Tibial artery (tissue), 4 donors: Measurements from ENCODE around the gene VTI1A.
A peak's percentile ranks its signal among the peaks of the same experiment; 100 is the strongest.

Experiments used
- DNase-seq, 2 donors: peaks; one replicate each; pipeline ENCODE4 v3.0.0-alpha.2; 2019
- H3K27ac ChIP-seq, 2 donors: fragments of 200-600 bp; sonication (generic) in 1 of 2; 1 replicate in 1 of 2; 2 replicates in 1 of 2; pipeline ENCODE4 v1.5.1; 2018 to 2019; ENCODE audit warnings: mild to moderate bottlenecking in 1 of 2
- H3K27me3 ChIP-seq, 2 donors: fragments of 200-600 bp; sonication (generic) in 1 of 2; one replicate each; pipeline versions ENCODE4 v1.5.1 to v1.6.0; 2016 to 2019
- H3K36me3 ChIP-seq, 3 donors: fragments of 200-600 bp; sonication (generic) in 2 of 3; one replicate each; pipeline ENCODE4 v1.5.1; 2016 to 2019; ENCODE audit warnings: mild to moderate bottlenecking in 2 of 3
- H3K4me1 ChIP-seq, 4 donors: fragments of 200-600 bp; sonication (generic) in 2 of 4; 1 replicate in 3 of 4; 2 replicates in 1 of 4; pipeline ENCODE4 v1.5.1; 2016 to 2019
- H3K4me3 ChIP-seq, 2 donors: fragments of 200-600 bp; sonication (generic) in 1 of 2; 1 replicate in 1 of 2; 2 replicates in 1 of 2; pipeline ENCODE4 v1.5.1; 2018 to 2019; ENCODE audit warnings: mild to moderate bottlenecking in 2 of 2
- H3K9me3 ChIP-seq, 3 donors: fragments of 200-600 bp; sonication (generic) in 1 of 3; one replicate each; pipeline ENCODE4 v1.5.1; 2016 to 2019
- intact Hi-C: fragments of 100-400 bp; cut with DNase I; formaldehyde crosslinking; loops from one replicate; pipeline ENCODE4 v1.15.0; 2023; ENCODE audit warnings: low total_unique reads
- TF ChIP-seq, protein P1 (sequence below), 2 experiments: fragments of 200-600 bp in 1 of 2; fragments of 450-650 bp in 1 of 2; IDR thresholded peaks; one replicate each; pipeline ENCODE4 v1.5.1; 2017 to 2019; ENCODE audit warnings: antibody characterized with exemption in 2 of 2, mild to moderate bottlenecking in 1 of 2, moderate library complexity in 1 of 2

Gene VTI1A

DNA sequence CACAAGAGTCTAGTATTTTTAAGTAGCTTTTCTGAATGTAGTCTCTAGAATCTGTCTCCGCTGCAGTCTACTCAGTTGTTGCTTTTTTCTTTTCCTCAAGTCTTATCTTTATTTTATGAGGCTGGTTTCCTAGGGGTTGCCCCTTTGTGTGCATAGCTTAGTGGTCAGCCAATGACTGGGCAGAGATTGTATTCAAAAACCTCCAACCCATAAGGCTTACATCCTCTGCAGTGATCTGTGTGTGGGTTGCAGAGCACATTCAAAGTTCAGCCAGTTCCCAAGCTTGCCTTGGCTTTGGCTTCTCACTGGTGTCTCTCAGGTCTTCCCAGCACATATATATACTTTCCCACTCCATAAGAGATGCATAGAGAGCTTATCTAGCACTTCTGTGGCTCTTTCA is 343.0 kb downstream of the VTI1A start:
- peaks cover 0 to 27% (median 18%) of the 10 kb centered on the region in 4 donors for H3K4me1 ChIP-seq
- intact Hi-C loops = no loop called here
- H3K27ac ChIP-seq = no peak overlapping the region
- peaks cover 0 to 9% (median 0%) of the 10 kb centered on the region in 3 donors for H3K9me3 ChIP-seq
- H3K36me3 ChIP-seq = no peaks in the 10 kb centered on the region
- DNase-seq = no peak
- H3K4me3 ChIP-seq = no peak overlapping the region
- H3K27me3 ChIP-seq = no peaks in the 10 kb centered on the region
- TF ChIP-seq, protein P1, sequence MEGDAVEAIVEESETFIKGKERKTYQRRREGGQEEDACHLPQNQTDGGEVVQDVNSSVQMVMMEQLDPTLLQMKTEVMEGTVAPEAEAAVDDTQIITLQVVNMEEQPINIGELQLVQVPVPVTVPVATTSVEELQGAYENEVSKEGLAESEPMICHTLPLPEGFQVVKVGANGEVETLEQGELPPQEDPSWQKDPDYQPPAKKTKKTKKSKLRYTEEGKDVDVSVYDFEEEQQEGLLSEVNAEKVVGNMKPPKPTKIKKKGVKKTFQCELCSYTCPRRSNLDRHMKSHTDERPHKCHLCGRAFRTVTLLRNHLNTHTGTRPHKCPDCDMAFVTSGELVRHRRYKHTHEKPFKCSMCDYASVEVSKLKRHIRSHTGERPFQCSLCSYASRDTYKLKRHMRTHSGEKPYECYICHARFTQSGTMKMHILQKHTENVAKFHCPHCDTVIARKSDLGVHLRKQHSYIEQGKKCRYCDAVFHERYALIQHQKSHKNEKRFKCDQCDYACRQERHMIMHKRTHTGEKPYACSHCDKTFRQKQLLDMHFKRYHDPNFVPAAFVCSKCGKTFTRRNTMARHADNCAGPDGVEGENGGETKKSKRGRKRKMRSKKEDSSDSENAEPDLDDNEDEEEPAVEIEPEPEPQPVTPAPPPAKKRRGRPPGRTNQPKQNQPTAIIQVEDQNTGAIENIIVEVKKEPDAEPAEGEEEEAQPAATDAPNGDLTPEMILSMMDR (IDR thresholded peaks at IDR 0.05) = no peak

DNA sequence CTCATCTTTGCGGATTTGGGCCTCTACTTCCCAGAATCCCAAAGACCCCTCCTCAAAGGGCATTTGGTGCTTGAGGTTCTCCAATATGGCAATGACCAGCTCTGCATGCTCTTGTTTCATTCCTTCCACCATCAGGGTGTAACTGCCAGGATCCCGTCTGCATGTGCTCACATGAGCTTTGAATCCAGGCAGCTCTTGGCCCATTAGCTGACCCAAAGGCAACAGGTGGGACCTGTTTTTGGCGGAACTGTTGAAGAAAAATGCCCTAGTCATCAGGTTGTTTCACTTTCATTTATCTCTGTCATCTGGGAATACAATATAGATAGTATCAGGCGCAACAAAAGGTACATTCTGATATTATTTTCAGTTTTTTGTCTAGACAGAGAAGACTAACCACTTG is 343.9 kb downstream of the VTI1A start:
- Histone ChIP-seq H3K4me3 (no peak overlapping the region), H3K27ac (peak overlapping the region in 1 of 2 donors; percentile 9), H3K4me1 (peaks cover 0 to 27% (median 18%) of the 10 kb centered on the region in 4 donors), H3K27me3 (no peaks in the 10 kb centered on the region), H3K36me3 (no peaks in the 10 kb centered on the region), H3K9me3 (peaks cover 0 to 9% (median 0%) of the 10 kb centered on the region in 3 donors)
- intact Hi-C loops = no loop called here
- no peak for DNase-seq
- TF ChIP-seq, protein P1 (IDR thresholded peaks at IDR 0.05) = no peak

DNA sequence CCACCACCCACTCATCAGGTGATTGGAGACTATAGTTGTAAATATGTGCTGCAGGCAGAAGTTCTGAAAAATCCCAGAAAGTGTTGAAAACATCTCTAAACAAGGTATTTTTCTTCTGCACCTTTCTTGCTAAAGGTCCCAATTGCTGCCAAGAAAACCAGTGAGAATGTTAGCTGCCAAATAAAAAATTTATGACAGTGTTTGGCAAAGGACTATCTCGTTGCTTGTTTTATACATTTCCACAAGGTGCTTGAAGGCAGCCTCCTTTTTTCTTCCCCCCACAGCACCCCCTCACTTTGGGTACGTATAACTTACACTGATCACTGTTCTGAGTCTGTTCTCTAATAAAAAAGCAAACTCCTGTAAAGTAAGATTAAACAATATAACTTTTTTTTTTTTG is 344.4 kb downstream of the VTI1A start:
- intact Hi-C loops = no loop called here
- Histone ChIP-seq H3K27ac (peak overlapping the region in 1 of 2 donors; percentile 9), H3K36me3 (no peaks in the 10 kb centered on the region)

DNA sequence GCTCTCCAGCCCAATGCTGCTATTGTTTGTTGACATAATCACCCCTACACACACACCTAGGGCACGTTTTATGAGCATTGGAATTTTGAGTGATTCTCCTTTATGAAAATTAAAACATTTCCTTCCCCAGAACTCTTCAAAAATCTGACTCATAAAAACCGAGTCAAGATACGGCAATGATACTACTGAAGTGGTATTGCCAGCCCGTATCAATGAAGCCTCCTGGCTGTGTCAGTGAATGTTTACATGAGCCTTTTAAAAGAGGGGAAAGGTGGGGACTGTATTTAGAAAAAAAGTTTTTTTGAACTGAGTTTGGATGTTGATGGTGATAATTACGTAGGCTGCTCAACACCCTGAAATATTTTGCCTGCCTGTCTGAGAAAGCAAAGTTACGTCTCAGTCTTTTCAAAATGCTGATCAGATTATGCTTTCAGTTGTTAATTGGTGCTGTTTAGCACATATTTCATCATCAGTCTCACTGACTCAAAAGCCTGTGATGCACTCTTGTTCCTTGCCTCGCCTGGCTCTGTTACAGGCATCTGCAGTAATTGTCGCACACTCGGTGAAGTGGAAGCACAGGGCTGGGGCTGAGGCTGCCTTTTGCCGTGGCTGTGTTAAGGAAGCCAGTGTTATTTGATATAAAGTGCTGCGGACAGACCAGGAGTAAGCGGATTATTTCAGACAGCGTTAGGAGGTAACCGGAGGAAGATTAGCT is 345.6 kb downstream of the VTI1A start:
- peaks cover 0 to 9% (median 0%) of the 10 kb centered on the region in 3 donors for H3K9me3 ChIP-seq
- H3K27me3 ChIP-seq = no peaks in the 10 kb centered on the region
- H3K4me3 ChIP-seq = peak overlapping the region in 1 of 2 donors; percentile 11
- peak overlapping the region; percentile 68 to 71 for H3K27ac ChIP-seq
- H3K36me3 ChIP-seq = no peaks in the 10 kb centered on the region
- TF ChIP-seq, protein P1 (IDR thresholded peaks at IDR 0.05) = no peak
- H3K4me1 ChIP-seq = peaks cover 0 to 27% (median 18%) of the 10 kb centered on the region in 4 donors
- intact Hi-C loops = no loop called here
- DNase-seq = peak; percentile 86 to 87

More for the DNA sequence above, 344.4 kb downstream of the VTI1A start:
- H3K27me3 ChIP-seq = no peaks in the 10 kb centered on the region
- H3K9me3 ChIP-seq = peaks cover 0 to 9% (median 0%) of the 10 kb centered on the region in 3 donors
- H3K4me1 ChIP-seq = peaks cover 0 to 27% (median 18%) of the 10 kb centered on the region in 4 donors
- H3K4me3 ChIP-seq = no peak overlapping the region
- no peak for DNase-seq
- TF ChIP-seq, protein P1 (IDR thresholded peaks at IDR 0.05) = no peak

DNA sequence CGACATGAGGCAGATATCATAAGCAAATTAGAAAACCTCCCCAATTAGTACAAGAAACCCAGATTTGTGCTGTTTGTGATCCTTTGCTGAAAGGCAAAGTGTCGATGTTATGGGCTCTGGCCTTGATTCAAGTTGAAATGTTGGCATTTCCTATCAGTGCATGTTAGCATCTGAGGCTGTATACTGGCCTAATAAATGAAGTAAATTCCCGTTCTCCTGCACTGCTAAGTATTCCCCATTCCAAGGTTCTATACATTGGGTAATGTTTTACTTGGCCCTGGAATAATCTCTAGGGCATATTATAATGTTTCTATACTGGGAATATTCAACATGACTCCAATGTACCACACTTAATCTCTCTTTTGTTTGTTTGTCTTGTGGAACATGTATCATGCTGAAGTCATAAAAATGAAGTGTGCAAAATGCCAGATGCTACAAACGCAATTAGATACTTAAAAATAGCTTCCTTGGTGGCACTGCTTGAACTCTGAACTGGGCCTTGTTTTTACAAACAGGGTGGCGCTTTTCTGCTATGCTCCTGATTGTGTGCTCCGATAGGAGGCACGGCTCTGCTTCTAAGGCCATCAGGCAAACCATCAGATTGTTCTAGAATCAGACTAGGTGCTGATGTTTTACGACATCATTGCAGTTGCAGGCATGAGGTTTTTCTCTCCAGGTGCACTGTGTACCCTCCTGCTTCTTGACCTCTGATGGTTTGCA is 346.3 kb downstream of the VTI1A start:
- Histone ChIP-seq H3K27me3 (no peaks in the 10 kb centered on the region), H3K4me1 (peaks cover 0 to 27% (median 18%) of the 10 kb centered on the region in 4 donors), H3K36me3 (no peaks in the 10 kb centered on the region), H3K27ac (peak overlapping the region; percentile 68 to 71), H3K9me3 (peaks cover 0 to 9% (median 0%) of the 10 kb centered on the region in 3 donors), H3K4me3 (peak overlapping the region in 1 of 2 donors; percentile 11)
- intact Hi-C loops = no loop called here
- no peak for DNase-seq
- TF ChIP-seq, protein P1 (IDR thresholded peaks at IDR 0.05) = no peak
